ENCODE data around the gene ZNF841. TPM values are rescaled to one million over a fixed set of nuclear protein-coding genes. Genes with fewer than 3 reads are reported as not detected.
"Not testable (repeated sequence)": the region's sequence is repeated elsewhere in the genome, so short reads cannot be mapped to it uniquely, and the experiment has no call there.

ZNF841 gene
- total RNA-seq, 3 donors from 2014 or later (not counting 1 experiment from before 2014, with no cell fraction given), result 32.4 to 47.7 (median 47.4) TPM

GRCh38 chr19:52065399-52065798 lies 30.2 kb downstream of the ZNF841 start:
- H3K9me3 ChIP-seq (ENCODE audit: control insufficient read depth, insufficient read depth, low read length), result peaks cover 77% of the 10 kb centered on the region
- intact Hi-C loops (cut with micrococcal nuclease), result no loop called here
- WGBS (ENCODE audit: insufficient coverage), result 100% methylated on average over 6 of the region's 6 CpGs
- Mint-ChIP-seq H3K4me3 (no peak overlapping the region), H3K9me3 (peaks cover 9 to 32% of the 10 kb centered on the region in 2 donors), H3K27ac (no peak overlapping the region), H3K4me1 (peaks cover 5% of the 10 kb centered on the region in 2 donors), H3K36me3 (peaks cover 55% of the 10 kb centered on the region), H3K27me3 (ENCODE audit: low read depth in 2 of 2) (no peaks in the 10 kb centered on the region)
- TF ChIP-seq, protein P1, sequence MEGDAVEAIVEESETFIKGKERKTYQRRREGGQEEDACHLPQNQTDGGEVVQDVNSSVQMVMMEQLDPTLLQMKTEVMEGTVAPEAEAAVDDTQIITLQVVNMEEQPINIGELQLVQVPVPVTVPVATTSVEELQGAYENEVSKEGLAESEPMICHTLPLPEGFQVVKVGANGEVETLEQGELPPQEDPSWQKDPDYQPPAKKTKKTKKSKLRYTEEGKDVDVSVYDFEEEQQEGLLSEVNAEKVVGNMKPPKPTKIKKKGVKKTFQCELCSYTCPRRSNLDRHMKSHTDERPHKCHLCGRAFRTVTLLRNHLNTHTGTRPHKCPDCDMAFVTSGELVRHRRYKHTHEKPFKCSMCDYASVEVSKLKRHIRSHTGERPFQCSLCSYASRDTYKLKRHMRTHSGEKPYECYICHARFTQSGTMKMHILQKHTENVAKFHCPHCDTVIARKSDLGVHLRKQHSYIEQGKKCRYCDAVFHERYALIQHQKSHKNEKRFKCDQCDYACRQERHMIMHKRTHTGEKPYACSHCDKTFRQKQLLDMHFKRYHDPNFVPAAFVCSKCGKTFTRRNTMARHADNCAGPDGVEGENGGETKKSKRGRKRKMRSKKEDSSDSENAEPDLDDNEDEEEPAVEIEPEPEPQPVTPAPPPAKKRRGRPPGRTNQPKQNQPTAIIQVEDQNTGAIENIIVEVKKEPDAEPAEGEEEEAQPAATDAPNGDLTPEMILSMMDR (IDR thresholded peaks at IDR 0.05), result no peak
- peaks cover 38% of the 10 kb centered on the region for H3K36me3 ChIP-seq (ENCODE audit: control insufficient read depth, insufficient read depth, low read length)
- DNase-seq, result no peak
- H3K27ac ChIP-seq (ENCODE audit: low read length), result no peak overlapping the region
- no peaks in the 10 kb centered on the region for H3K4me1 ChIP-seq (ENCODE audit: control insufficient read depth, insufficient read depth, low read length)
- no peak overlapping the region for H3K4me3 ChIP-seq (ENCODE audit: low read length)
- H3K27me3 ChIP-seq (ENCODE audit: control insufficient read depth, insufficient read depth, low read length), result no peaks in the 10 kb centered on the region
- no peak for ATAC-seq

DNA sequence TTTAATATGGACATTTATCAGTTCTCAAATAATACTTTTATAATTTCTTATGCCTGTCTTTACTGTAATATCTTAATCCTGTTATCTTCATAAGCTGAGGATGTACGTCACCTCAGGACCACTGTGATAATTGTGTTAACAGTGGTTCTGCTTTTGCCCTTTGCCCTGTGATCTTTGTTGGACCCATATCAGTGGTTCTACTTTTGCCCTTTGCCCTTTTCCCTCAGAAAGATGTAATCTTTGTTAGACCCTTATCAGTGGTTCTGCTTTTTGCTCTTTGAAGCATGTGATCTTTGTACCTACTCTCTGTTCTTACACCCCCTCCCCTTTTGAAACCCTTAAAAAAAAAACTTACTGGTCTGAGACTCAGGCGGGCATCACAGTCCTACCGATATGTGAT lies 39.1 kb downstream of the ZNF841 start:
- H3K27ac Mint-ChIP-seq; H3K27me3 Mint-ChIP-seq (ENCODE audit: low read depth in 2 of 2); H3K4me3 Mint-ChIP-seq; ATAC-seq; H3K4me1 Mint-ChIP-seq; intact Hi-C loops (cut with micrococcal nuclease); H3K4me1 ChIP-seq (ENCODE audit: control insufficient read depth, insufficient read depth, low read length); H3K27ac ChIP-seq (ENCODE audit: low read length); H3K27me3 ChIP-seq (ENCODE audit: control insufficient read depth, insufficient read depth, low read length); DNase-seq; H3K36me3 ChIP-seq (ENCODE audit: control insufficient read depth, insufficient read depth, low read length); H3K4me3 ChIP-seq (ENCODE audit: low read length): not testable (repeated sequence)
- WGBS (ENCODE audit: insufficient coverage), result 96% methylated on average over 3 of the region's 3 CpGs
- H3K9me3 ChIP-seq (ENCODE audit: control insufficient read depth, insufficient read depth, low read length), result peaks cover 42% of the 10 kb centered on the region
- Mint-ChIP-seq H3K36me3 (peaks cover 57% of the 10 kb centered on the region), H3K9me3 (peaks cover 16 to 35% of the 10 kb centered on the region in 2 donors)

- peaks cover 43% of the 10 kb centered on the region for H3K36me3 Mint-ChIP-seq
- H3K4me3 ChIP-seq (ENCODE audit: low read length); H3K4me1 ChIP-seq (ENCODE audit: control insufficient read depth, insufficient read depth, low read length); DNase-seq; H3K36me3 ChIP-seq (ENCODE audit: control insufficient read depth, insufficient read depth, low read length); H3K27ac ChIP-seq (ENCODE audit: low read length); H3K27ac Mint-ChIP-seq; H3K27me3 ChIP-seq (ENCODE audit: control insufficient read depth, insufficient read depth, low read length); H3K4me3 Mint-ChIP-seq; intact Hi-C loops (cut with micrococcal nuclease); ATAC-seq; H3K27me3 Mint-ChIP-seq (ENCODE audit: low read depth in 2 of 2); H3K9me3 ChIP-seq (ENCODE audit: control insufficient read depth, insufficient read depth, low read length): not testable (repeated sequence)
- no CpG with 5 or more reads among the region's 1 CpG for WGBS (ENCODE audit: insufficient coverage)
- H3K4me1 Mint-ChIP-seq, result peaks cover 26 to 31% of the 10 kb centered on the region in 2 donors
- H3K9me3 Mint-ChIP-seq, result peaks cover 13 to 25% of the 10 kb centered on the region in 2 donors
Measured at GRCh38 chr19:52051736-52052135, 43.8 kb downstream of the ZNF841 start.

DNA sequence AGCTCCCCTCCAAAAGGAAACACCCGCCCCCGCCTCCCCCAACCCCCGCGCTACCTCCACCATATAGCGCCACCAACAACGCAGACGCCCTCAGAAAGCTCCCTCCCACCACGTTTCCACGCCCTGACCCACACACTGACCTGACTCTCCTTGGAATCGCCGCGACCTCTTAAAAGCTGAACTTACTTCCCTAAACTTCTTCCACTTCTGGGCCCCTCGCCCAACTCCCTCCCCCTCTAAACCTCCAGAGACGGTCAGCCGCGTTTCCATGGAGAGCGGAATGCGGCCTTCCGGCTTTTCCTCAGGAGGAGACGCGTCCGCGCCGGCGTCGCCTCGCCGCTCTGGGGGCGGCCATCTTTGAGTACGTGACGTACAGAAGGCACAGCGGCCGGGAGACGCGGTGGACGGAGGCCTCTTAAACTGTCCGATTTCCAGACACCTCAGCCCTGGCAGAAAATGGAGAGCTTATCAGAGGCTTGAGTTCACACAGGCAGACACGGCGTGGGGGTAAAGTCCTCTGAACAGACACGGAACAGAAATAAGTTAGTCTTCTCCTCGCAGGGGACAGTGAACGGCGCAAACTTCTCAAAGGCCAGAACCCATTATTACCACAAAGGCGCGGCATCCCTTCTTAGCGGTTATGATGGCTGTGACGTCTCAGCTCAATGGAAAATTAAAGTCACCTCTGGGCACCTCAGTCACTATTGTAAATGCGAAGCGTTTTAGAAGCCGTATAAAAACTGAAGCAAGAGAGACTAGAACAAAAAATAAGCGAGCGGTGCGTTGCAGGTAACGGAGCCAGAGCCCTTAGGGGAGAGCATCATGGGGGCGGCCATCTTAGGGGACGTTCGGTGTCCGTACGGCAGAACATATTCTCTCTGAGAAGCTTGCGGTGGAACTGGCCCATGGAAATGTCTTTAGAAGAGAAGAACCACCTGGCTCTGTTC lies 46.7 kb downstream of the ZNF841 start, which contains the start of gene ZNF432:
ZNF432 (minus strand) TSS at position 284 of the 947 bp plus-strand sequence. CDS start 1,970 bp downstream, outside the sequence.
- intact Hi-C loops (cut with micrococcal nuclease), result loop anchor here (1.0 to 2.0 kb wide), 5 partner anchors 21 to 140 kb away; partner anchors contain the start of genes ZNF350, ZNF613, ZNF614 and ZNF615
- peak within 1 kb of the TSS; percentile 84 for H3K27ac ChIP-seq (ENCODE audit: low read length)
- peaks cover 7% of the 10 kb centered on the region for H3K9me3 ChIP-seq (ENCODE audit: control insufficient read depth, insufficient read depth, low read length)
- under 1% methylated on average over 58 of the region's 60 CpGs for WGBS (ENCODE audit: insufficient coverage)
- peak within 1 kb of the TSS; percentile 77 for H3K4me3 ChIP-seq (ENCODE audit: low read length)
- H3K36me3 Mint-ChIP-seq, result peaks cover 33% of the 10 kb centered on the region
- ATAC-seq, result peak; percentile 84 to 94 (median 88)
- peak within 1 kb of the TSS; percentile 99 to 100 for H3K27ac Mint-ChIP-seq
- H3K4me1 ChIP-seq (ENCODE audit: control insufficient read depth, insufficient read depth, low read length), result peaks cover 5% of the 10 kb centered on the region
- H3K9me3 Mint-ChIP-seq, result peaks cover 5 to 16% of the 10 kb centered on the region in 2 donors
- TF ChIP-seq, protein P1 (IDR thresholded peaks at IDR 0.05), result no peak
- no peaks in the 10 kb centered on the region for H3K27me3 ChIP-seq (ENCODE audit: control insufficient read depth, insufficient read depth, low read length)
- H3K4me1 Mint-ChIP-seq, result peaks cover 26 to 32% of the 10 kb centered on the region in 2 donors
- H3K36me3 ChIP-seq (ENCODE audit: control insufficient read depth, insufficient read depth, low read length), result peaks cover 14% of the 10 kb centered on the region
- no peaks in the 10 kb centered on the region for H3K27me3 Mint-ChIP-seq (ENCODE audit: low read depth in 2 of 2)
- H3K4me3 Mint-ChIP-seq, result peak within 1 kb of the TSS; percentile 98
- DNase-seq, result peak; percentile 84 to 90
